ENCODE measurements around the gene RCL1. TPM values are rescaled to one million over a fixed set of nuclear protein-coding genes. Genes with fewer than 3 reads are reported as not detected.

Gene RCL1
- total RNA-seq, 2 experiments from 2014 or later, result 14.4 to 15.1 TPM

DNA sequence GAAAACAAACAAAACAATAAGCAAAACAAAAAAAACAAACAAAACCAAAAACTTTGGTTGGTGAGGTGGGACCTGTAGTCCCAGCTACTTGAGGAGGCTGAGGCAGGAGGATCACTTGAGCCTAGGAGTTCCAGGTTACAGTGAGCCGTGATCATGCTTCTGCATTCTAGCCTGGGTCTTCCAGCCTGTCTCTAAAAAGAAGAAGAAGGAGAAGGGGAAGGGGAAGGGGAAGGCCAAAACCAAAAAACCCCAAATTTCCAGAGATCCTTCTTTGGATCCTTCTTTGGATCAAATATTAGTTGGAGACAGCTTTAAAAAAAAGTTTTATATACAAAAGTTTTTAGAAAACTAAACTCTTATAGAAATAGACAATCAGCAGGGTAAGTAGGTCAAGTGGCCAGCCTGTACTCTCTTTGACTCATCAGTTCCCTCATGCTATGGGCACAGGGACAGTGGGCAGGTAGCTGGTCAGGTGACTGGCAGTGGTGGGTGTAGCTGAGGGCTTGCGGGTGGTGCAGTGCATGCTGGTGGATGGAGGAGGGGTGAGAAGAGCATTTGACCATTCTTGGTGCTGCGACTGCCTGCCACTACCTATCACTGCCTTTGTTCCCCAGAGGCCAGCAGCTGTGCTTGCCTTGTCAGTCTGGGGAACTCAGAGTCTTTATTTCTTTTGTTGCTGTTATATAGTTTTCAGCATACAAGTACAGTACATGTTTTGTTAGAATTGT, 12.6 kb downstream of the RCL1 start:
- H3K27me3 Mint-ChIP-seq, result no peaks in the 10 kb centered on the region
- DNase-seq, result no peak
- H3K4me3 Mint-ChIP-seq, result no peak overlapping the region
- POLR2A ChIA-PET, result interaction anchor here (0.9 kb wide), 1 partner anchor 13 kb away, joined by 3 read pairs; the partner anchor contains the start of gene RCL1
- H3K9me3 Mint-ChIP-seq, result peaks cover 26% of the 10 kb centered on the region
- no peak for ATAC-seq (ENCODE audit: low read depth)
- H3K27ac Mint-ChIP-seq, result peak overlapping the region; percentile 56
- H3K4me1 Mint-ChIP-seq, result peaks cover 13% of the 10 kb centered on the region
- H3K36me3 Mint-ChIP-seq, result peaks cover 61% of the 10 kb centered on the region

DNA sequence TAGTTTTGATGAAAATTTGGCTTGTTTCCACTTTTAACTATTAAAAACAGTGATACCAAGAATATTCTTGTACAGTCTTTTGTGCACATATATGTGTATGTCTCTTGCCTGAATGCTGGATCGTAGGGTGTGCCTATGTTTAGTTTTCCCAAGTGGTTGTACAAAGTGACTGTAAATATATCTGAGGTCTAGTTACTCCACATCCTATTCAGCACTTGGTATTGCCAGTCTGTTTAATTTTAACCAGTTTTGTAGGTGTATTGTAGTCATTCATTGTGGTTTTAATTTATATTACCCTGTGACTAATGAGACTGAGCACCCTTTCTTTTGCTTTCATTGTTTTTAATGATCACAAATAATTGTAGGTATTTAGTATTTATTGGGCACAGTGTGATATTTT, 17.8 kb downstream of the RCL1 start:
- peaks cover 29% of the 10 kb centered on the region for H3K9me3 Mint-ChIP-seq
- H3K27me3 Mint-ChIP-seq, result no peaks in the 10 kb centered on the region
- POLR2A ChIA-PET, result no interaction called here
- H3K4me1 Mint-ChIP-seq, result peaks cover 23% of the 10 kb centered on the region
- ATAC-seq (ENCODE audit: low read depth), result no peak
- DNase-seq, result no peak
- no peak overlapping the region for H3K27ac Mint-ChIP-seq
- peaks cover 63% of the 10 kb centered on the region for H3K36me3 Mint-ChIP-seq
- no peak overlapping the region for H3K4me3 Mint-ChIP-seq

DNA sequence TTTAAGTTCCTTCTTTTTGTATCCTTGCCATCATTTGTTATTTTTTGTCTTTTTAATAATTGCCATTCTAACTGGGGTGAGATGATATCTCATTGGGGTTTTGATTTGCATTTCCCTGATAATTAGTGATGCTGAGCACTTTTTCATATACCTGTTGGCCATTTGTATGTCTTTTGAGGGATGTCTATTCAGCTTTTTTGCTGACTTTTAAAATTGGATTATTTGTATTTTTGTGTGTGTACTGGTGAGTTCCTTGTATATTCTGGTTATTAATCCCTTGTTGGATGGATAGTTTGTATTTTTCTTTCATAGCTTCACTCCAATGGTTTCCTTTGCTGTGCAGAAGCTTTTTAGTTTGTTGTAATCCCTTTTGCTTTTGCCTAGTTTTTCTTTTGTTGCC, 19.1 kb downstream of the RCL1 start:
- no peak for ATAC-seq (ENCODE audit: low read depth)
- POLR2A ChIA-PET, result no interaction called here
- Mint-ChIP-seq H3K4me1 (peaks cover 28% of the 10 kb centered on the region), H3K27ac (no peak overlapping the region), H3K9me3 (peaks cover 21% of the 10 kb centered on the region), H3K4me3 (no peak overlapping the region), H3K36me3 (peaks cover 54% of the 10 kb centered on the region), H3K27me3 (no peaks in the 10 kb centered on the region)
- no peak for DNase-seq

DNA sequence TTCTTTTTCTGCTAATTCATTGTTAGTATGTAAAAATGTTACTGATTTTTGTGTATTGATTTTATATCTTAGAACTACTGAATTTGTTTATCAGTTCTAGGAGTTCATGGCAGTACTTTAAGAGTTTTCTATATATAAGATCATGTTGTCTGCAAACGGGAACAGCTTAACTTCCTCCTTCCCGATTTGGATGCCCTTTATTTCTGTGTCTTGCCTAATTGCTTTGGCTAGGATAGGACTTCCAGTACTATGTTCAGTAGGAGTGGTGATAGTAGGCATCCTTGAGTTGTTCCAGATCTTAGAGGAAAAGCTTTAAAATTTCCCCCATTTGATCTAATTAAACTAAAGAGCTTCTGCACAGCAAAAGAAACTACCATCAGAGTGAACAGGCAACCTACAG, 20.1 kb downstream of the RCL1 start:
- no peaks in the 10 kb centered on the region for H3K27me3 Mint-ChIP-seq
- POLR2A ChIA-PET, result no interaction called here
- no peak overlapping the region for H3K27ac Mint-ChIP-seq
- no peak overlapping the region for H3K4me3 Mint-ChIP-seq
- H3K4me1 Mint-ChIP-seq, result peaks cover 28% of the 10 kb centered on the region
- H3K9me3 Mint-ChIP-seq, result peaks cover 14% of the 10 kb centered on the region
- DNase-seq (no peak), ATAC-seq (ENCODE audit: low read depth) (no peak)
- peaks cover 47% of the 10 kb centered on the region for H3K36me3 Mint-ChIP-seq

- ATAC-seq (ENCODE audit: low read depth), result no peak
- peaks cover 38% of the 10 kb centered on the region for H3K36me3 Mint-ChIP-seq
- no peaks in the 10 kb centered on the region for H3K27me3 Mint-ChIP-seq
- DNase-seq, result no peak
- H3K4me3 Mint-ChIP-seq, result peak overlapping the region; percentile 7
- H3K4me1 Mint-ChIP-seq, result peaks cover 24% of the 10 kb centered on the region
- H3K27ac Mint-ChIP-seq, result peak overlapping the region; percentile 30
- POLR2A ChIA-PET, result interaction anchor here (0.9 kb wide), 1 partner anchor 17 kb away, joined by 3 read pairs; no protein-coding TSS in a partner anchor
- H3K9me3 Mint-ChIP-seq, result peaks cover 11% of the 10 kb centered on the region
Measured at GRCh38 chr9:4814913-4815312, 22.2 kb downstream of the RCL1 start.

GRCh38 chr9:4815381-4815956, 22.7 kb downstream of the RCL1 start:
- no peak for ATAC-seq (ENCODE audit: low read depth)
- peak overlapping the region; percentile 7 for H3K4me3 Mint-ChIP-seq
- peaks cover 37% of the 10 kb centered on the region for H3K36me3 Mint-ChIP-seq
- peaks cover 10% of the 10 kb centered on the region for H3K9me3 Mint-ChIP-seq
- no peaks in the 10 kb centered on the region for H3K27me3 Mint-ChIP-seq
- no peak for DNase-seq
- peaks cover 25% of the 10 kb centered on the region for H3K4me1 Mint-ChIP-seq
- peak overlapping the region; percentile 30 for H3K27ac Mint-ChIP-seq
- POLR2A ChIA-PET, result interaction anchor here (0.9 kb wide), 1 partner anchor 17 kb away, joined by 3 read pairs; no protein-coding TSS in a partner anchor

- H3K27ac Mint-ChIP-seq, result no peak overlapping the region
- peaks cover 18% of the 10 kb centered on the region for H3K4me1 Mint-ChIP-seq
- POLR2A ChIA-PET, result no interaction called here
Measured at GRCh38 chr9:4820168-4820567, 27.4 kb downstream of the RCL1 start.

DNA sequence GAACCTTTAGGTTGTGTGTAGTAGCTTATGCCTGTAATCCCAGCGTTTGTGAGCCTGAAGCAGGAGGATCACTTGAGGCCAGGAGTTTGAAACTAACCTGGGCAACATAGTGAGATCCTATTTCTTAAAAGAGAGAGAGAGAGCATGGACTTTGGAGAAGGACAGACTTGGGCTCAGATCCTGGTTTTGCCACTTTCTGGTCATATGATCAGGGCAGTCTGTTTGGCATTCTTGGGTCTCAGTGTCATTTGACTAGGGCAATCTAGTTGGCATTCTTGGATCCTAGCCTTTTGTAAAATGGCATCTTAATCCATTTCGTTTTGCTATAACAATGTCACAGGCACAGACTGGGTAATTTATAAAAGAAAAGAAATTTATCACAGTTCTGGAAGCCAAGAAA, 28.4 kb downstream of the RCL1 start:
- Mint-ChIP-seq H3K36me3 (peaks cover 9% of the 10 kb centered on the region), H3K4me1 (peaks cover 9% of the 10 kb centered on the region), H3K9me3 (no peaks in the 10 kb centered on the region), H3K4me3 (no peak overlapping the region), H3K27ac (no peak overlapping the region), H3K27me3 (no peaks in the 10 kb centered on the region)
- DNase-seq, result no peak
- ATAC-seq (ENCODE audit: low read depth), result no peak
- POLR2A ChIA-PET, result no interaction called here

More at GRCh38 chr9:4820168-4820567, 27.4 kb downstream of the RCL1 start:
- no peak for DNase-seq
- Mint-ChIP-seq H3K9me3 (no peaks in the 10 kb centered on the region), H3K36me3 (peaks cover 12% of the 10 kb centered on the region), H3K4me3 (no peak overlapping the region), H3K27me3 (no peaks in the 10 kb centered on the region)
- no peak for ATAC-seq (ENCODE audit: low read depth)

GRCh38 chr9:4822057-4822456, 29.3 kb downstream of the RCL1 start:
- DNase-seq (no peak), ATAC-seq (ENCODE audit: low read depth) (no peak)
- no peaks in the 10 kb centered on the region for H3K27me3 Mint-ChIP-seq
- no peaks in the 10 kb centered on the region for H3K9me3 Mint-ChIP-seq
- no peak overlapping the region for H3K4me3 Mint-ChIP-seq
- peaks cover 9% of the 10 kb centered on the region for H3K36me3 Mint-ChIP-seq
- no peak overlapping the region for H3K27ac Mint-ChIP-seq
- POLR2A ChIA-PET, result no interaction called here
- H3K4me1 Mint-ChIP-seq, result peaks cover 9% of the 10 kb centered on the region

DNA sequence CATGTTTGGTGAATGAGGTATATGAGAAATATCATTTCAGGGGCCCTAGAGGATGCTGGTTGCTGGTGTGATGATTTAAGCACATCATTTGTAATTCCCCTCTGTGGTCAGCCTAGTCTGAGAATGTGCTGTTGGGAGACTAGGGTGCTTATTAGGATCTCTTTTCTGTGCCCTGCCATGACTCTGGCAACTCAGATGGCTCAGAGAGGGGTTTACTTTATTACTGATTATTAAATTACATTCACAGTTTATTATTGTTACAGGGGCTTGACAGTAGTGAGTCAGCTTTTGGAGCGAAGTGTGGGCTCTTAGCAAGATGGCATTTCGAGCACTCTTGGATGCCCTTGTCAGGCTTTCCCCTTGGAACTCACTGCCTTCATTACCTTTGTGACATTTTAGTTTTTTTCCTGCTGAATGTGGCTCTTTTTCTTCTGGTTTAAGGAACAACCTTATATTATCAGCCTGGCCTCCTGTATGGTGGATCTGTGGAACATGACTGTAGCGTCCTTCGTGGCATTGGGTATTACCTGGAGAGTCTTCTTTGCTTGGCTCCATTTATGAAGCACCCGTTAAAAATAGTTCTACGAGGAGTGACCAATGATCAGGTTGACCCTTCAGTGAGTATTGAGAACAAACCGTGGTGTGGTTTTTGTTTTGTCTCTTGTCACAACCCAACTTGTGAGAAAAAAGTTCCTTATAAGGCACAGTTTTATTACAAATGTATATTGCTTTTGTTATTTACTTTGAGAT, 33.8 kb downstream of the RCL1 start:
- Mint-ChIP-seq H3K27ac (no peak overlapping the region), H3K36me3 (peaks cover 6% of the 10 kb centered on the region), H3K4me3 (no peak overlapping the region), H3K27me3 (no peaks in the 10 kb centered on the region), H3K9me3 (no peaks in the 10 kb centered on the region), H3K4me1 (peaks cover 6% of the 10 kb centered on the region)
- ATAC-seq (ENCODE audit: low read depth) (no peak), DNase-seq (no peak)
- POLR2A ChIA-PET, result no interaction called here

- peaks cover 9% of the 10 kb centered on the region for H3K36me3 Mint-ChIP-seq
- no peak overlapping the region for H3K4me3 Mint-ChIP-seq
- no peaks in the 10 kb centered on the region for H3K9me3 Mint-ChIP-seq
- H3K27ac Mint-ChIP-seq, result no peak overlapping the region
- peaks cover 2% of the 10 kb centered on the region for H3K4me1 Mint-ChIP-seq
- POLR2A ChIA-PET, result no interaction called here
- no peaks in the 10 kb centered on the region for H3K27me3 Mint-ChIP-seq
- DNase-seq (no peak), ATAC-seq (ENCODE audit: low read depth) (no peak)
Measured at GRCh38 chr9:4827224-4827623, 34.5 kb downstream of the RCL1 start.

DNA sequence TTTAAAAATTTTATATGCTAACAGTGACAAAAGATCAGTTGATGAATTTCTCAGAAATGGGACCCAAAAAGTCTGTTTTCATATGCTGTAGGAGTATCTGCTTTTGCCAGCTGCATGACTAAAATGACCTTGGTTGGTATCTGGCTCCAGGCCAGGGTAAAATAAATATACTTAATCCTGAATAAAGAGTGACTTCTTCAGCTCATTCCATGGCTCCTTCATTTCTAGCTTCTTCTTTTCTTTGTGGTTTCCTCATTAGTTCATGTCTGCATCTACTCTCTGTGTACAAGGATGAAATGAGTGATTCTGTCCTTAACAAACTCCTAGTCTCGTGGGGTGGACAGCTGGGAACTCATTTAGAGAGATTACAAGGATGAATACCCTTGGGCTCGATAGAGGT, 36.0 kb downstream of the RCL1 start:
- H3K36me3 Mint-ChIP-seq, result peaks cover 15% of the 10 kb centered on the region
- POLR2A ChIA-PET, result interaction anchor here (0.7 kb wide), 1 partner anchor 204 kb away, joined by 3 read pairs; no protein-coding TSS in a partner anchor

GRCh38 chr9:4829969-4830368, 37.2 kb downstream of the RCL1 start:
- DNase-seq, result no peak
- Mint-ChIP-seq H3K4me3 (no peak overlapping the region), H3K9me3 (no peaks in the 10 kb centered on the region), H3K27me3 (no peaks in the 10 kb centered on the region), H3K4me1 (peaks cover 3% of the 10 kb centered on the region), H3K27ac (no peak overlapping the region), H3K36me3 (peaks cover 20% of the 10 kb centered on the region)
- POLR2A ChIA-PET, result no interaction called here
- ATAC-seq (ENCODE audit: low read depth), result no peak

More for the DNA sequence above, 36.0 kb downstream of the RCL1 start:
- Mint-ChIP-seq H3K9me3 (no peaks in the 10 kb centered on the region), H3K4me1 (no peaks in the 10 kb centered on the region), H3K27ac (no peak overlapping the region), H3K4me3 (no peak overlapping the region), H3K27me3 (no peaks in the 10 kb centered on the region)
- DNase-seq (no peak), ATAC-seq (ENCODE audit: low read depth) (no peak)
